Stimulated activated naive B cell treated with anti-CD40 and anti-IgM and Interleukin-4, amounts not matched to agents 10 μg/mL and 1 μg/mL and 100 μg/mL, for 72 hours (primary cell): ENCODE data around the gene VPS54.
A peak's percentile ranks its signal among the peaks of the same experiment; 100 is the strongest.
"Not testable (repeated sequence)": the region's sequence is repeated elsewhere in the genome, so short reads cannot be mapped to it uniquely, and the experiment has no call there.

Experiments used
- ATAC-seq, 2 donors: fragments of 150-1000 bp; cut with Tn5 transposase; replicated peaks; 2 replicates each; pipeline ENCODE4 v1.10.0; 2021; ENCODE audit warnings: moderate library complexity in 1 of 2
- DNase-seq: peaks from one replicate; pipeline ENCODE4 v3.0.0; 2021
- H3K27ac Mint-ChIP-seq: one replicate; pipeline ENCODE4 v1.8.0; 2022; ENCODE audit warnings: mild to moderate bottlenecking, mixed read lengths
- H3K27me3 Mint-ChIP-seq, 2 donors: one replicate each; pipeline ENCODE4 v1.8.0; 2022; ENCODE audit warnings: mixed read lengths in 2 of 2
- H3K36me3 Mint-ChIP-seq, 2 donors: one replicate each; pipeline ENCODE4 v1.8.0; 2022; ENCODE audit warnings: mixed read lengths in 2 of 2, mild to moderate bottlenecking in 1 of 2
- H3K4me1 Mint-ChIP-seq, 2 donors: one replicate each; pipeline ENCODE4 v1.8.0; 2022; ENCODE audit warnings: mixed read lengths in 2 of 2, mild to moderate bottlenecking in 1 of 2
- H3K4me3 Mint-ChIP-seq, 2 donors: one replicate each; pipeline ENCODE4 v1.8.0; 2022; ENCODE audit warnings: mild to moderate bottlenecking in 2 of 2, mixed read lengths in 2 of 2, moderate library complexity in 1 of 2
- H3K9me3 Mint-ChIP-seq, 2 donors: one replicate each; pipeline ENCODE4 v1.8.0; 2022; ENCODE audit warnings: mixed read lengths in 2 of 2, mild to moderate bottlenecking in 1 of 2

The VPS54 gene

GRCh38 chr2:63850649-63851048, 168.6 kb downstream of the VPS54 start:
- Mint-ChIP-seq H3K4me1 (peaks cover 31 to 57% of the 10 kb centered on the region in 2 donors), H3K27me3 (no peaks in the 10 kb centered on the region), H3K36me3 (peaks cover 7 to 16% of the 10 kb centered on the region in 2 donors), H3K4me3 (no peak overlapping the region), H3K9me3 (no peaks in the 10 kb centered on the region), H3K27ac (no peak overlapping the region)
- no peak for ATAC-seq
- DNase-seq: no peak

GRCh38 chr2:63850204-63850571, 169.0 kb downstream of the VPS54 start:
- Mint-ChIP-seq H3K4me3 (no peak overlapping the region), H3K27me3 (no peaks in the 10 kb centered on the region), H3K27ac (no peak overlapping the region), H3K9me3 (no peaks in the 10 kb centered on the region), H3K4me1 (peaks cover 33 to 58% of the 10 kb centered on the region in 2 donors), H3K36me3 (peaks cover 7 to 16% of the 10 kb centered on the region in 2 donors)
- ATAC-seq (no peak), DNase-seq (no peak)

GRCh38 chr2:63849381-63850203, 169.6 kb downstream of the VPS54 start:
- Mint-ChIP-seq H3K36me3 (peaks cover 7 to 16% of the 10 kb centered on the region in 2 donors), H3K9me3 (no peaks in the 10 kb centered on the region), H3K27ac (peak overlapping the region; percentile 25), H3K4me3 (no peak overlapping the region), H3K27me3 (no peaks in the 10 kb centered on the region), H3K4me1 (peaks cover 31 to 57% of the 10 kb centered on the region in 2 donors)
- ATAC-seq: no peak
- DNase-seq: no peak

- H3K4me3 Mint-ChIP-seq, H3K27me3 Mint-ChIP-seq, ATAC-seq, H3K27ac Mint-ChIP-seq, DNase-seq, H3K9me3 Mint-ChIP-seq: not testable (repeated sequence)
- Mint-ChIP-seq H3K36me3 (peaks cover 7 to 12% of the 10 kb centered on the region in 2 donors), H3K4me1 (peaks cover 23 to 51% of the 10 kb centered on the region in 2 donors)
Observed at GRCh38 chr2:63847571-63847970, 171.7 kb downstream of the VPS54 start.

GRCh38 chr2:63846487-63846886, 172.7 kb downstream of the VPS54 start:
- DNase-seq (no peak), ATAC-seq (no peak)
- Mint-ChIP-seq H3K27ac (no peak overlapping the region), H3K9me3 (no peaks in the 10 kb centered on the region), H3K36me3 (peaks cover 9 to 10% of the 10 kb centered on the region in 2 donors), H3K27me3 (no peaks in the 10 kb centered on the region), H3K4me3 (no peak overlapping the region), H3K4me1 (peaks cover 17 to 51% of the 10 kb centered on the region in 2 donors)

GRCh38 chr2:63845866-63846265, 173.4 kb downstream of the VPS54 start:
- Mint-ChIP-seq H3K9me3 (no peaks in the 10 kb centered on the region), H3K4me1 (peaks cover 14 to 46% of the 10 kb centered on the region in 2 donors), H3K27me3 (no peaks in the 10 kb centered on the region), H3K4me3 (no peak overlapping the region), H3K27ac (no peak overlapping the region), H3K36me3 (peaks cover 9 to 11% of the 10 kb centered on the region in 2 donors)
- ATAC-seq (no peak), DNase-seq (no peak)

DNA sequence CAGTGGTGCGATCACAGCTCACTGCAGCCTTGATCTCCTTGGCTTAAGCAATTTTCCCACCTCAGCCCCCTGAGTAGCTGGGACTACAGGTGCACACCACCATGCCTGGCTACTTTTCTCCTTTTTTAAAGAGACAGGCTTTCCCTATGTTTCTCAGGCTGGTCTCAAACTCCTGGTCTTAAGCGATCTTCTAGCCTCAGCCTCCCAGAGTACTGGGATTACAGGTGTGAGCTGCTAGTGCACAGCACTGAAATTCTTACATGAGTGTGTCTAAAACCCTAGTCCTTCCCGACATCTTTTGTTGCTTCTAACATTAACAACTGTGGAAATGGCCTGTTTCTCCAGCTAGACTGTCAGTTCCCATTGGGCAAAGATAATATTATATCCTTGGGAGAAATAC, 174.6 kb downstream of the VPS54 start:
- Mint-ChIP-seq H3K36me3 (peaks cover 12 to 14% of the 10 kb centered on the region in 2 donors), H3K4me3 (no peak overlapping the region), H3K4me1 (peaks cover 14 to 54% of the 10 kb centered on the region in 2 donors), H3K27me3 (no peaks in the 10 kb centered on the region), H3K9me3 (no peaks in the 10 kb centered on the region), H3K27ac (no peak overlapping the region)
- ATAC-seq: no peak
- no peak for DNase-seq

GRCh38 chr2:63843791-63844190, 175.4 kb downstream of the VPS54 start:
- DNase-seq (no peak), ATAC-seq (no peak)
- peaks cover 14 to 54% of the 10 kb centered on the region in 2 donors for H3K4me1 Mint-ChIP-seq
- no peaks in the 10 kb centered on the region for H3K27me3 Mint-ChIP-seq
- no peak overlapping the region for H3K27ac Mint-ChIP-seq
- no peaks in the 10 kb centered on the region for H3K9me3 Mint-ChIP-seq
- H3K36me3 Mint-ChIP-seq: peaks cover 12 to 14% of the 10 kb centered on the region in 2 donors
- H3K4me3 Mint-ChIP-seq: peak overlapping the region in 1 of 2 donors; percentile 5

DNA sequence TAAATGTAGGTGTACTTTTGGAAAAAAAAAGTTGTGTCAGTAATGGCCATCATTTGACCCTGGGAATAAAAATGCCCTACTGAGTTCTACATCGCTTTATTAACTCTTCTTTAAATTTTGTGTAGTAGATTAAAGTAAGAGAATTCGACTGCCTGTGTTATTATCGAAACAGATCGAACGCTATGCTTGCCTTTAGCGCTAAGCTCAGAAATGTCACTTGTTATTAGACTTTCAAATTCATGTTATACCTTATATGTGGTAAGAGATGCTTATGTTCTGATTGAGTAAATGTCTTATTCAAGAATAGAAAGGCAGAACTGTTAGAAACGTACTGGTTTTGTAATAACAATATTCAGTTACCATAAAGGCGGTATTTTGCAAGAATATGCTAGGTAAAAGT, 176.1 kb downstream of the VPS54 start:
- Mint-ChIP-seq H3K27ac (no peak overlapping the region), H3K9me3 (no peaks in the 10 kb centered on the region), H3K27me3 (no peaks in the 10 kb centered on the region), H3K36me3 (peaks cover 12 to 14% of the 10 kb centered on the region in 2 donors), H3K4me3 (peak overlapping the region; percentile 97 to 99), H3K4me1 (peaks cover 14 to 54% of the 10 kb centered on the region in 2 donors)
- ATAC-seq: no peak
- DNase-seq: no peak

DNA sequence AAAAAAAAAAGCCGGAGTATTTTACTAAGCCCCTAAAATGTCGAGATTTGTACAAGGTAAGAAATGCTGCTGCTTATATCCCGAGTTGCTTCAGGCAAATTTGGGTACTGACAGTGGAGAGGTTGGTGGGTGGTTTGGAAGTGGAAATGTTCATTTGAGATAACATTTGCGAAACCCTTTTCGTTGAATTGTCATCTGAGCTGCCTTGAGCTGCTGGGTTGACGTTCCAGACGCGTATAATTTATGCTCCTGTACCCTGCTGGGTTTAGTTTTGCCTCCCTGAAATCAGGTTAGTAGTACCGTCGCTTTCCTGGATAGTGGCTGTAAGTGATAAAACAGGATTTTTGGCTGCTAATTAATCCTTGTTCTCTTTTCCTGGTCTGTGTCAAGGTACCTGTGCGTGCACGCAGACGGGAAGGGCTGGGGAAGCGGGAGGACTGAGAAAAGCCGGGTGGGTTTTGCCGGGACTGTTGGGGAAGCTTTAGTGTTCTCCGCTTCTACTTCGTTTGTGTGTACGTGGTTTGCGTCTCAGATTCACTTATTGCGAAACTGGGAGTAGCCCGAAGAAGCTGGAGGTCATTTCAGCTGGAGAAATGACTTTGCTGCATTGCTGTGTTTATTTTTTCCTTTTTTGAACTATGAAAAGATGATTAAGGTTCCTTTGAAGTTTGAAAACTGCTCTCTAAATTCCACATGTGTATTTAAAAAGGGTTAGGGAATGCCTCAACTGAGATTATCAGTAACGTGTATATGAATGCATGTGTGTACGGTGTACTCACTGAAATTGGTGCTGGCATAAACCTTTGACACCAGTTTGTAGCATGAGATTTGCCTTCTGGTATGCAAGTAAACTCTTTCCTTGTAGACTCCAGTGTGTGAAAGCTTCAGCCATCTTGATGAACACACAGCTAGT, 176.8 kb downstream of the VPS54 start:
- Mint-ChIP-seq H3K27me3 (no peaks in the 10 kb centered on the region), H3K9me3 (no peaks in the 10 kb centered on the region), H3K27ac (peak overlapping the region; percentile 98), H3K4me3 (peak overlapping the region; percentile 97 to 99), H3K36me3 (peaks cover 9% of the 10 kb centered on the region in 2 donors), H3K4me1 (peaks cover 11 to 50% of the 10 kb centered on the region in 2 donors)
- DNase-seq (no peak), ATAC-seq (no peak)
